T-helper 17 cell (primary cell): ENCODE results near the gene NFIB. TPM values are rescaled to one million over a fixed set of nuclear protein-coding genes. Genes with fewer than 3 reads are reported as not detected.

ENCODE experiments used
- ATAC-seq: fragments of 150-1000 bp; cut with Tn5 transposase; 2 replicates; pipeline ENCODE4 v1.10.0; 2021; ENCODE audit warnings: mild to moderate bottlenecking, moderate library complexity
- DNase-seq, 3 donors: peaks; one replicate each; pipeline versions ENCODE4 v3.0.0 to v3.0.0-alpha.2; 2020 to 2021
- H3K9me3 ChIP-seq: one replicate; pipeline ENCODE4 v1.7.0; 2013; ENCODE audit warnings: low read length, mild to moderate bottlenecking; ENCODE audit not compliant: control insufficient read depth, poor library complexity, severe bottlenecking
- H3K27ac Mint-ChIP-seq: one replicate; pipeline ENCODE4 v1.8.0; 2022; ENCODE audit warnings: mild to moderate bottlenecking, moderate library complexity, mixed read lengths
- H3K27me3 Mint-ChIP-seq: one replicate; pipeline ENCODE4 v1.8.0; 2022; ENCODE audit warnings: mixed read lengths
- H3K36me3 Mint-ChIP-seq: one replicate; pipeline ENCODE4 v1.8.0; 2022; ENCODE audit warnings: low read depth, mixed read lengths
- H3K4me1 Mint-ChIP-seq: one replicate; pipeline ENCODE4 v1.8.0; 2022; ENCODE audit warnings: mild to moderate bottlenecking, mixed read lengths
- H3K4me3 Mint-ChIP-seq: one replicate; pipeline ENCODE4 v1.8.0; 2022; ENCODE audit warnings: mild to moderate bottlenecking, moderate library complexity, mixed read lengths
- total RNA-seq, 4 donors: library from RNA in 2 of 4; stranded (reverse) in 2 of 4; gene quantifications; one replicate each; pipeline ENCODE4 v1.2.3 and lab custom pipeline; 2022 to 2026

NFIB gene
- total RNA-seq, 2 donors from 2014 or later, result 0.12 to 0.76 TPM

GRCh38 chr9:14146201-14146874 is 167.6 kb downstream of the NFIB start:
- H3K4me1 Mint-ChIP-seq, result no peaks in the 10 kb centered on the region
- peaks cover 10% of the 10 kb centered on the region for H3K27me3 Mint-ChIP-seq
- H3K36me3 Mint-ChIP-seq, result no peaks in the 10 kb centered on the region
- H3K4me3 Mint-ChIP-seq, result no peak overlapping the region
- no peak for DNase-seq
- ATAC-seq, result no peak
- no peak overlapping the region for H3K27ac Mint-ChIP-seq
- H3K9me3 ChIP-seq, result no peaks in the 10 kb centered on the region

DNA sequence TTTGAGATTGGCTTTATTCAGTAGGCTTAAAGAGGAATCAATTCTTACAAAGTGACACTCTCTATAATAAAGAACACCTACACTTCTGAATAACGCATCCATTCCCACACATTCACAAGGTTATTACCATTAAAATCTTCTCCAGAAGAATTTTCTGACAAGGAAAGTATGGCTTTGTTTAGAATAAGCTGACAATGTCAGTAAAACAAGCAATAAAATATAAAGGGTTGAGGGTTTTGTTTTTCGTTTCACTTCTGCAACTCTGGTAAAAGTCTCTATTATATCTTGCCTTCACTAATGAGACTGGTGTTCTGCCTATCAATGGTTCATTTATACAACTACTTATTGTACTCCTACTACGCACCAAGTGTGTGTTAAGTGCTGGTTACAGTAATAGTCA is 169.7 kb downstream of the NFIB start:
- no peaks in the 10 kb centered on the region for H3K36me3 Mint-ChIP-seq
- H3K27ac Mint-ChIP-seq, result no peak overlapping the region
- no peaks in the 10 kb centered on the region for H3K9me3 ChIP-seq
- peaks cover 5% of the 10 kb centered on the region for H3K27me3 Mint-ChIP-seq
- H3K4me1 Mint-ChIP-seq, result no peaks in the 10 kb centered on the region
- DNase-seq (no peak), ATAC-seq (no peak)
- no peak overlapping the region for H3K4me3 Mint-ChIP-seq

DNA sequence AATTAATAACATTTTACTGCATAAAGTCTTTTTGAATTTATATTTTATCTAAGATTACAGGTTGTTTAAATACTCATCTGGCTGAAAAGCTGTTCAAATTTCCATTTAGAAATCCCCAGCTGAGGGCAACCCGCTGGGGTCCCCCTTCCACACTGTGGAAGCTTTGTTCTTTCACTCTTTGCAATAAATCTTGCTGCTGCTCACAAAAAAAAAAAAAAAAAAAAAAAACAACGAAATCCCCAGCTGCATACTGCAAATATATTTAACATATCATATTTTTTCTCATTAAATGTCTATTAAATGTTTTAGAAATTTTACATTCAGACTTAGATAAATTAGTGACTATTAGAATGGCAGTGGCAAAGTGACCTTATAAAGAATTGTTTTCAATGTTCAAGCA is 172.2 kb downstream of the NFIB start:
- Mint-ChIP-seq H3K27ac (no peak overlapping the region), H3K4me1 (no peaks in the 10 kb centered on the region), H3K27me3 (peaks cover 5% of the 10 kb centered on the region), H3K36me3 (no peaks in the 10 kb centered on the region), H3K4me3 (no peak overlapping the region)
- H3K9me3 ChIP-seq, result no peaks in the 10 kb centered on the region
- ATAC-seq, result no peak
- no peak for DNase-seq

DNA sequence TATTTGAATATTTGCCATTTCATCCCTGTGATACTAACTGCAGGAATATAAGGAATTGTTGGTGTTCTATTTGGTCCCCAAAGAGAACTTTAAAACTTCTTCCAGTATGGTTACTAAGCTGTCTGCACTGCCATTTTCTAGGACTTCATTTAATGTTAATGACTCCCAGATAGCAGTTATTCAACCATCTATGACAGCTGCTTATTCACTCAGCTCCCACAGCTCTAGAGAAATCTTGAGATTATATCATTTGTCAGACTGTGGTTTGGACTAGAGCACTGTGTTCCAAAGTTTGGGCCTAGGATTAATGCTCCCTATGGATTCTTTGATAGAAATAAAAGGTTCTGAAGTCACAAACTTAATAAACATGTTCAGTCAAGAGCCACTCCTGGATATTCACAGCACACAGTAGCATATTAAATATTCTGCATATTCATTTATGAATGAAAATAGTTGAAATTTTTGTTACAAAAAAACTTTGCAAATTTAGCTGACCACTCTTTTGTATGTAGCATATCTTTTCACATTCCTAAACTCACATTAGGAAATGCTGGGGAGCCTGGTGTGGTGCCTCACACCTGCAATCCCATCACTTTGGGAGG is 173.7 kb downstream of the NFIB start:
- Mint-ChIP-seq H3K4me1 (no peaks in the 10 kb centered on the region), H3K27ac (no peak overlapping the region), H3K4me3 (no peak overlapping the region), H3K27me3 (peaks cover 11% of the 10 kb centered on the region), H3K36me3 (no peaks in the 10 kb centered on the region)
- no peak for DNase-seq
- no peaks in the 10 kb centered on the region for H3K9me3 ChIP-seq
- ATAC-seq, result no peak

- H3K4me3 Mint-ChIP-seq, result no peak overlapping the region
- no peaks in the 10 kb centered on the region for H3K36me3 Mint-ChIP-seq
- DNase-seq (no peak), ATAC-seq (no peak)
- H3K27ac Mint-ChIP-seq, result no peak overlapping the region
- H3K9me3 ChIP-seq, result no peaks in the 10 kb centered on the region
- H3K27me3 Mint-ChIP-seq, result peaks cover 9% of the 10 kb centered on the region
- H3K4me1 Mint-ChIP-seq, result no peaks in the 10 kb centered on the region
Measured at GRCh38 chr9:14139287-14139686, 174.7 kb downstream of the NFIB start.

DNA sequence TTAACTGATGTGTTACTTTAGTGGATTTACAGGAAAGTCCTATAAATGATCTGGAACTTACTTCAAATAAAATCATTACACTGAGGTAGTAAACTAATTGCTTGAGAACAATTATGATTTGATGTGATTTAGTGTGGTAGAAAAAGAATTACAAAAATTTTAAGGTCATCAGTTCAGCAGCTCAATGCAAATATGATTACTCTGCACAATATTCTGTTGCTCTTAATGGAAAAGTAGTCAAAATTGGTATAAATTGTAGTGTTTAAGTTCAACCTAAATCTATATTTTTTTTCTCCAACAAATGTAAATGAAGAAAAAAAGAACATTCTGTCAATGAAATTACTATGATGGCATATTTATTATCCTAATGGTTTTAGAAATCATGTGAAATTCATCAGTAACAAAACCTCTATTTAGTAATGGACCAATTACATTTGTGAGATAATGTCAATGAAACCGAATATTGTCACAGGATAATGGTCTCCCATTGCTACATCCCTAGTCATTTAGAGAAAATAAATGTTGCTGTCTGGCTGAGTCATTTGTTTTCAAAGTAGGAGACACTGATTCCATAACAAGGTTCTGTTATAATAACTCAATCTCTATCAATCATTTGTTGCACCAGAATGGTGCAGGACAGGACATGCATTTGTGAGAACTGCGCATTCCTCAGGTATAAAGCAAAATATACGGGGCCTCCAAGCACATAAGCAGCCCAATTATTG is 177.1 kb downstream of the NFIB start:
- no peak overlapping the region for H3K4me3 Mint-ChIP-seq
- H3K4me1 Mint-ChIP-seq, result no peaks in the 10 kb centered on the region
- H3K27ac Mint-ChIP-seq, result no peak overlapping the region
- no peaks in the 10 kb centered on the region for H3K36me3 Mint-ChIP-seq
- H3K27me3 Mint-ChIP-seq, result peaks cover 15% of the 10 kb centered on the region
- ATAC-seq (no peak), DNase-seq (no peak)
- no peaks in the 10 kb centered on the region for H3K9me3 ChIP-seq

- Mint-ChIP-seq H3K27me3 (peaks cover 15% of the 10 kb centered on the region), H3K4me3 (no peak overlapping the region), H3K4me1 (no peaks in the 10 kb centered on the region), H3K36me3 (no peaks in the 10 kb centered on the region), H3K27ac (no peak overlapping the region)
- no peak for DNase-seq
- ATAC-seq, result no peak
- no peaks in the 10 kb centered on the region for H3K9me3 ChIP-seq
Measured at GRCh38 chr9:14136047-14136635, 177.8 kb downstream of the NFIB start.

DNA sequence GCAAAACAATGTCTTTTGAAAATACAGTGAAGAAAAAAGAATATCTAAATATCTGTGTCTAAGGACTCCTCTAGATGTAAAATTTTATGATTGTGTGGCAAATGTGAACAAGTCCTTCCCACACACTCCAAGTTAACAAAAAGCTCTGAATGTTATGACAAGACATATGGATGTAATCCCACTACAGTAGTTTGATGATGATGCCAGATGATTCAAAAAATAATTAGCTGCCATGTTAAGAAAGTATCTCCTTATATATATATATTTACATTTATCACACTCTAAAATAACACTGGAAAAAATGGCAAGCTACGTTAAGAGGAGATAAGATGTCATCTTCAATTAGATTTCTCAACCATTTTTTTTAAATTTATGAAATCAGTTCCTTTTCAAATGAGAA is 178.5 kb downstream of the NFIB start:
- no peak for ATAC-seq
- Mint-ChIP-seq H3K27me3 (peaks cover 15% of the 10 kb centered on the region), H3K4me1 (no peaks in the 10 kb centered on the region), H3K27ac (no peak overlapping the region), H3K4me3 (no peak overlapping the region), H3K36me3 (no peaks in the 10 kb centered on the region)
- H3K9me3 ChIP-seq, result no peaks in the 10 kb centered on the region
- DNase-seq, result no peak

GRCh38 chr9:14133394-14133793 is 180.5 kb downstream of the NFIB start:
- no peak for ATAC-seq
- Mint-ChIP-seq H3K27ac (no peak overlapping the region), H3K27me3 (peaks cover 15% of the 10 kb centered on the region), H3K36me3 (no peaks in the 10 kb centered on the region), H3K4me1 (no peaks in the 10 kb centered on the region), H3K4me3 (no peak overlapping the region)
- DNase-seq, result no peak
- H3K9me3 ChIP-seq, result no peaks in the 10 kb centered on the region

- Mint-ChIP-seq H3K27me3 (peaks cover 15% of the 10 kb centered on the region), H3K4me1 (no peaks in the 10 kb centered on the region), H3K36me3 (no peaks in the 10 kb centered on the region), H3K27ac (no peak overlapping the region), H3K4me3 (no peak overlapping the region)
- DNase-seq (no peak), ATAC-seq (no peak)
- H3K9me3 ChIP-seq, result no peaks in the 10 kb centered on the region
Measured at GRCh38 chr9:14132775-14133174, 181.2 kb downstream of the NFIB start.

DNA sequence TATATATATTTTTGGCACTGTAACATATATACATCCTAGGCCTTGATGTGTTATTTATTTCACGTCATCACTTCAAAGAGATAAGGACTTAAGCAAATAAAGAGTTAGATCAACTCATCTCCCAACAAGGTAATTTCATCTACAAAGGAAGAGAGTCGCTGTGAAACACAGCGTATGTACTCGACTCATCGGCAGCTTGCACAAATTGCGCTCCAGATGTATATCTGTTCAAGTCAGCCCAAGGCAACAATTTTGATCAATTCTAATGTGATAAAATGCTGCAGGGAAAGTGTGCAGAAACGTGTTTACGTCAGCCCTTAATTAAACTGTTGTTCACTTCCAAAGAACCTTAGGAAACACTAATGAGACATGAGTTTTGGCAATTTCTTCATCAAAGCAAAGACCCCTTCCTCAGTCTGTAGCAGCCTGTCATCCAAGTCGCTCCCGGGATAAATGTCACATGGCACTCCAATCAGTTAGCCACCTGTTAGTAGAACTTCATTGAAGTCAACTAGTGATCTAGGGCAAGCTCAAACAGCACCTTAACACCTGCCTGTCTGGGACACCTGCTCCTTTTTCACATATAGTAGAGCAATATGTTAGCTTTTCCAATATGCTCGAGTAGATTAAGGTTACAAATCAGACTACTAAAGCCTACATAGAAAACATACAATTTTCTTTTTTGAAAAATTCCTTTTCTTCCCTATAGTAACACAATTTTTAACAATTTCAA is 182.4 kb downstream of the NFIB start:
- H3K27ac Mint-ChIP-seq, result no peak overlapping the region
- no peaks in the 10 kb centered on the region for H3K9me3 ChIP-seq
- ATAC-seq (no peak), DNase-seq (no peak)
- no peaks in the 10 kb centered on the region for H3K4me1 Mint-ChIP-seq
- H3K27me3 Mint-ChIP-seq, result peaks cover 15% of the 10 kb centered on the region
- no peaks in the 10 kb centered on the region for H3K36me3 Mint-ChIP-seq
- H3K4me3 Mint-ChIP-seq, result no peak overlapping the region

- no peak overlapping the region for H3K27ac Mint-ChIP-seq
- H3K4me1 Mint-ChIP-seq, result no peaks in the 10 kb centered on the region
- ATAC-seq (no peak), DNase-seq (no peak)
- H3K27me3 Mint-ChIP-seq, result peaks cover 13% of the 10 kb centered on the region
- no peaks in the 10 kb centered on the region for H3K36me3 Mint-ChIP-seq
- H3K9me3 ChIP-seq, result no peaks in the 10 kb centered on the region
- no peak overlapping the region for H3K4me3 Mint-ChIP-seq
Measured at GRCh38 chr9:14127656-14128055, 186.3 kb downstream of the NFIB start.
